Effector memory CD8-positive, alpha-beta T cell (primary cell): ENCODE measurements around the gene SMURF2.
"Not testable (repeated sequence)": the region's sequence is repeated elsewhere in the genome, so short reads cannot be mapped to it uniquely, and the experiment has no call there.

ENCODE experiments used
- ATAC-seq: fragments of 150-1000 bp; cut with Tn5 transposase; replicated peaks from 2 replicates; pipeline ENCODE4 v1.10.0; 2021; ENCODE audit warnings: mild to moderate bottlenecking, moderate library complexity
- DNase-seq, 3 experiments: peaks; one replicate each; pipeline ENCODE4 v3.0.0; 2021
- H3K27ac Mint-ChIP-seq, 2 donors: one replicate each; pipeline ENCODE4 v1.8.0; 2022; ENCODE audit warnings: mild to moderate bottlenecking in 2 of 2, mixed read lengths in 2 of 2, moderate library complexity in 2 of 2
- H3K27me3 Mint-ChIP-seq, 2 donors: one replicate each; pipeline ENCODE4 v1.8.0; 2022; ENCODE audit warnings: mixed read lengths in 2 of 2
- H3K36me3 Mint-ChIP-seq: one replicate; pipeline ENCODE4 v1.8.0; 2022; ENCODE audit warnings: mild to moderate bottlenecking, moderate library complexity, mixed read lengths; ENCODE audit not compliant: insufficient read depth
- H3K4me1 Mint-ChIP-seq, 2 donors: one replicate each; pipeline ENCODE4 v1.8.0; 2022; ENCODE audit warnings: low read depth in 2 of 2, mixed read lengths in 2 of 2
- H3K4me3 Mint-ChIP-seq, 2 donors: one replicate each; pipeline ENCODE4 v1.8.0; 2022; ENCODE audit warnings: mild to moderate bottlenecking in 2 of 2, mixed read lengths in 2 of 2, moderate library complexity in 2 of 2
- H3K9me3 Mint-ChIP-seq, 2 donors: one replicate each; pipeline ENCODE4 v1.8.0; 2022; ENCODE audit warnings: mixed read lengths in 2 of 2

Gene SMURF2

DNA sequence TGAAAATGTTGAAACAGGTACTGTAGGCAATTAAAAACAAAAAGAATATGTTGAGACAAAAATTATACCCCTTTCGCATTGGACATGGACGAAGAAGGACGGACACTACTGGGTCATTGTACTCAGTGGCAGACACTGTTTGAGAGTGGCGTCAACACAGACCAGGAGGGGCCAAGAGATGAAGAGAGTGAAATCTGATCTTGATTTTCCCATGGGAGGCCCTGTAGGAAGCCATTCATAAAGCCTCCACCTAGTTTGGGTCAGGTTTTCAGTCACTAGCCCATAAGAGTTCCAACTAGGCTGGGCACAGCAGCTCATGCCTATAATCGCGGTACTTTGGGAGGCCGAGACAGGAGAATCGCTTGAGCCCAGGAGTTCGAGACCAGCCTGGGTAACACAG is 23.6 kb upstream of the SMURF2 start:
- H3K27me3 Mint-ChIP-seq: no peaks in the 10 kb centered on the region
- ATAC-seq (no peak), DNase-seq (no peak)
- H3K27ac Mint-ChIP-seq: no peak overlapping the region
- H3K4me3 Mint-ChIP-seq: no peak overlapping the region
- H3K36me3 Mint-ChIP-seq: no peaks in the 10 kb centered on the region
- H3K9me3 Mint-ChIP-seq: no peaks in the 10 kb centered on the region
- H3K4me1 Mint-ChIP-seq: no peaks in the 10 kb centered on the region

DNA sequence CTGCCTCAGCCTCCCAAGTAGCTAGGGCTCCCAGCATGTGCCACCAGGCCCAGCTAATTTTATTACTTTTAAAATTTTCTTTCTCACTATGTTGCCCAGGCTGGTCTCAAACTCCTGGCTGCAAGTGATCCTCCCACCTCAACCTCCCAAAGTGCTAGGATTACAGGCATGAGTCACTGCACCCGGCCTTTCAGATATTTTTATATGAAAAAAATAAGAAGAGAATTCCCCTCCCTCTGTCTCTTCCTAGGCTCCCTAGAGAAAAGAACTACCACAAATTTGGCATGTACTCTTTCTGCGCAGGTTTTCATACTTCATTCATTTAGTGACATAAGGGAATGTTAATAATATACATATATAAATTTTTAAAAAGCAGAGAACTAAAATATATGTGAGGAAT is 21.7 kb upstream of the SMURF2 start:
- DNase-seq (no peak), ATAC-seq (no peak)
- Mint-ChIP-seq H3K27me3 (no peaks in the 10 kb centered on the region), H3K9me3 (no peaks in the 10 kb centered on the region), H3K36me3 (no peaks in the 10 kb centered on the region), H3K27ac (no peak overlapping the region), H3K4me3 (no peak overlapping the region), H3K4me1 (no peaks in the 10 kb centered on the region)

DNA sequence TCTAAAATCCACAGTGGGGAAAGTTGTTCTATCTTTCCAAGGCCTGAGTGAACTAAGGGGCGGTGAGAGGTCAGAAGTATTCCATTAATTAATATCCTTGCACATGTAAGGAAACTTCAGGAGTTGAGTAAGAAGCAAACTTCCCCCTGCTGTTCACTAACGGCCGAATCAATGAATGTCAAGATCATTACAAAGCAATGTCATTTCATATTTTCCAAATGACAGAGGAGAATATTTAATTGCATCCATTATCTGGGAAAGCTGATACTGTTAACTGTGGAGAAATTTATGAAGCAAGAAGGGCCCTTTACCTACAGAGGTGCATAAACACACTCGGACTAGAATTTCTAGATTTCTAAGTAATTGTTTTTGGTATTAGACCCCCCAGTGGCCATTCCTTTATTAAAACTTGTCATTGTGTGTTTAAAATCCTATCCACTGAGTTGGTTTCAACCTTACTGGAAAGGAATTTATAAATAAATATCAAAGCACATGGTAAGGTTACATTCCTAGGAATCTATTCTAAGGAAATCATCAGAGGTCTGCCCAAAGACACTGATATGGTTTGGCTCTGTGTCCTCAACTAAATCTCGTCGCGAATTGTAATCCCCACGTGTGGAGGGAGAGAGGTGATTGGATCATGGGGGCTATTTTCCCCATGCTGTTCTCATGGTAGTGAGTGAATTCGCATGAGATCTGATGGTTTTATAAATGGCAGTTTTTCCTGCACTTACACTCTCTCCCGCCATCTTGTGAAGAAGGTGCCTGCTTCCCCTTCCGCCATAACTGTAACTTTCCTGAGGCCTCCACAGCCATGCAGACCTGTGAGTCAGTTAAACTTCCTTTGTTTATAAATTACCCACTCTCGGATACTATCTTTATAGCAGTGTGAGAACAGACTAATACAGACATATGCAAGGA is 20.4 kb upstream of the SMURF2 start:
- H3K4me3 Mint-ChIP-seq: no peak overlapping the region
- ATAC-seq (no peak), DNase-seq (no peak)
- no peaks in the 10 kb centered on the region for H3K36me3 Mint-ChIP-seq
- H3K27ac Mint-ChIP-seq: no peak overlapping the region
- no peaks in the 10 kb centered on the region for H3K9me3 Mint-ChIP-seq
- H3K27me3 Mint-ChIP-seq: no peaks in the 10 kb centered on the region
- no peaks in the 10 kb centered on the region for H3K4me1 Mint-ChIP-seq

DNA sequence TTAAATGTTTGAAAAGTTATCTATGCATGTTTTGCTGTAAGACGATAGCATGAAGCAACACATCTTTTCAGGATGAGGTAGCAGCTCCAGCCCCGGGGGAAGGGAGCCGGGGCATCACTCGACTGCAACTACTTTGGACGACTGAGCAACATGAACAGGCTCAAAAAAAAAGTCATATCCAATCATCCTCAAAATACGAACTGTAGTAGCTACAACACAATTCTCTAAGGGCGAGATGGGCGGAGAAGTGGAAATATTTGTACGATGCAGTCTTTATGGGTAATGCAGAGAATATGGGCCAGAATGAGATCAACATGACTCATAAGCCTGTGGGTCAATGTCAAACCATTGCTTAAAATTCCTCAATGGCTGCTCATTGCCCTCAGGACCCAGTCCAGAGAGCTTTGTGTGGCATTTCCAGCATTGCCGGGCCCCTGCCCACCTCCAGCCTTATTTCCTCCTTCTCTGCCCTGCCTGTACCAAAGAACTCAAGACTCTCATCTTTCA is 17.7 kb upstream of the SMURF2 start:
- no peak for DNase-seq

DNA sequence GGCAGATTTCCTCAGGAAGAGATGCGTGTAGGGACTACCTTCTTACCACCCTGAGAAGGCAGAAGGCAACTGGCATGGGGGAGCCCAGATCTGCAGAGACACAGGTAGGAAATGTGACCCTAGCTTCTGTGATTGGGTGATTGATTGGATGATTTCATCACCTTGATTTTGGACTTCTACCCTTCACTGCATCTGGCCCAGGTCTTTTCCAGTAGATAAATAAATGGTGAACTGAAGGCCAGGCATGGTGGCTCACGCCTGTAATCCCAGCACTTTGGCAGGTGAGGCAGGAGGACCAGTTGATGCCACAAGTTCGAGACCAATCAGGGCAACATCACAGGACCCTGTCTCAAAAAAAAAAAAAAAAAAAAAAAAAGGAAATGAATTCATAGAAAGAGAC is 14.7 kb upstream of the SMURF2 start:
- H3K27me3 Mint-ChIP-seq: no peaks in the 10 kb centered on the region
- H3K4me1 Mint-ChIP-seq: no peaks in the 10 kb centered on the region
- no peak overlapping the region for H3K4me3 Mint-ChIP-seq
- H3K36me3 Mint-ChIP-seq: no peaks in the 10 kb centered on the region
- H3K9me3 Mint-ChIP-seq: no peaks in the 10 kb centered on the region
- no peak overlapping the region for H3K27ac Mint-ChIP-seq
- DNase-seq: no peak
- no peak for ATAC-seq

More for the DNA sequence above, 17.7 kb upstream of the SMURF2 start:
- H3K27me3 Mint-ChIP-seq: no peaks in the 10 kb centered on the region
- H3K4me1 Mint-ChIP-seq: no peaks in the 10 kb centered on the region
- H3K27ac Mint-ChIP-seq: no peak overlapping the region
- no peak overlapping the region for H3K4me3 Mint-ChIP-seq
- ATAC-seq: no peak
- H3K9me3 Mint-ChIP-seq: no peaks in the 10 kb centered on the region
- H3K36me3 Mint-ChIP-seq: no peaks in the 10 kb centered on the region

DNA sequence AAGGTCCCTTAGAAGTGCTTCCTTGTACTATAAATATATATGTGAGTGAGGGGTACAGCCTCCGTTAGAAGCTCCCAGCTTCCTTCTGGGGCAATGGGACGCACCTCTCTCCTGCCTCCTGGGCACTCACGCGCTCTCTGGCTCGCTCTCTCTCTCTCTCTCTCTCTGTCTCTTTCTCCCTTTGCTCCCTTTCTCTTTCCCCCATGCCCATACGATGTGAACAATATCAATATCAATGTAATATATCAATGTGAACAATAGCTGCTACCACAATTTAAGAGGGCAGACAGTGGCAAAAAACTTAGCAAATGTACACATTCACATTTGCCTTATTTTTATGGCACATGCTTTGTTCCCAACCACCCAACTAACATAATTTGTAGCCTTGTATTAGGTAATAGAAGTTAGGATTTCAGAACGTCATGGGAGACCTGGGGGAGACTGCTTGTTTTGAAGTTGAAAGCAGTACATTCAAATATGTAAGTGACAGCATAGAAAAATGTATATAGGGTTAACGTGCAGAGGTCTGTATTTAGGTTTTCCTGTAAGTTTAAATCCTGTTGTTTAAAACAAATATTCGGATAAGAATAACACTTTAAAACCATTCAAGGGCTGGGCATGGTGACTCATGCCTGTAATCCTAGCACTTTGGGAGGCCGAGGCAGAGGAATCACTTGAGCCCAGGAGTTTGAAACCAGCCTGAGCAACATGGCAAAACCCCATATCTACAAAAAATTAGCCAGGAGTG is 8.9 kb upstream of the SMURF2 start:
- H3K9me3 Mint-ChIP-seq, ATAC-seq, H3K27ac Mint-ChIP-seq, H3K27me3 Mint-ChIP-seq, DNase-seq, H3K4me3 Mint-ChIP-seq, H3K4me1 Mint-ChIP-seq, H3K36me3 Mint-ChIP-seq: not testable (repeated sequence)

DNA sequence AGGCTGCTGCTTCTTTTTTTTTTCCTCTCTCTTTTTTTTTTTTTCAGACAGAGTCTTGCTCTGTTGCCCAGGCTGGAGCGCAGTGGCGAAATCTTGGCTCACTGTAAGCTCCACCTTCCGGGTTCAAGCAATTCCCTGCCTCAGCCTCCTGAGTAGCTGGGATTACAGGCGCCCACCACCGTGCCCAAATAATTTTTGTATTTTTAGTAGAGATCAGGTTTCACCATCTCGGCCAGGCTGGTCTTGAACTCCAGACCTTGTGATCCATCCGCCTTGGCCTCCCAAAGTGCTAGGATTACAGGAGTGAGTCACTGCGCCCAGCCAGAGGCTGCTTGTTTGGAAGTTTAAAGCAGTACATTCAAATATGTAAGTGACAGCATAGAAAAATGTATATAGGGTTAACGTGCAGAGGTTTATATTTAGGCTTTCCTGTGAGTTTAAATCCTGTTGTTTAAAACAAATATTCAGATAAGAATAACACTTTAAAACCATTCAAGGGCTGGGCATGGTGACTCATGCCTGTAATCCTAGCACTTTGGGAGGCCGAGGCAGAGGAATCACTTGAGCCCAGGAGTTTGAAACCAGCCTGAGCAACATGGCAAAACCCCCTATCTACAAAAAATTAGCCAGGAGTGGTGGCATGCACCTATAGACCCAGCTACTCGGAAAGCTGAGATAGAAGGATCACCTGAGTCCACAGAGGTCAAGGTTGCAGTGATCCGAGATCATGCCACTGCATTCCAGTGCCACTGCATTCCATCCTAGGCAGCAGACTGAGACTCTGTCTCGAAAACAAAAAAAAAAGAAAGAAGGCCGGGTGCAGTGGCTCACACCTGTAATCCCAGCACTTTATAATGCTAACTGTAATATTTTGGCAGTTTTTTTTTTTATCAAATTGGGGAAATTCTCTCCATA is 6.0 kb upstream of the SMURF2 start:
- not testable (repeated sequence) for ATAC-seq, H3K27ac Mint-ChIP-seq, H3K27me3 Mint-ChIP-seq, H3K4me3 Mint-ChIP-seq, H3K36me3 Mint-ChIP-seq, H3K4me1 Mint-ChIP-seq, DNase-seq, H3K9me3 Mint-ChIP-seq

DNA sequence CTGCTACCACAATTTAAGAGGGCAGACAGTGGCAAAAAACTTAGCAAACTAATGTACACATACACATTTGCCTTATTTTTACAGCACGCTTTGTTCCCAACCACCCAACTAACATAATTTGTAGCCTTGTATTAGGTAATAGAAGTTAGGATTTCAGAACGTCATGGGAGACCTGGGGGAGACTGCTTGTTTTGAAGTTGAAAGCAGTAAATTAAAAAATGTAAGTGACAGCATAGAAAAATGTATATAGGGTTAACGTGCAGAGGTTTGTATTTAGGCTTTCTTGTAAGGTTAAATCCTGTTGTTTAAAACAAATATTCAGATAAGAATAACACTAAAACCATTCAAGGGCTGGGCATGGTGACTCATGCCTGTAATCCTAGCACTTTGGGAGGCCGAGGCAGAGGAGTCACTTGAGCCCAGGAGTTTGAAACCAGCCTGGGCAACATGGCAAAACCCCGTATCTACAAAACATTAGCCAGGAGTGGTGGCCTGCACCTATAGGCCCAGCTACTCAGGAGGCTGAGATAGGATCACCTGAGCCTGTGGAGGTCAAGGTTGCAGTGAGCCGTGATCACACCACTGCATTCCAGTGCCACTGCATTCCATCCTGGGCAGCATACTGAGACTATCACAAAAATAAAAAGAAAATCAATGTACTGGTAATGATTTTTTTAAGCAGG is 2.3 kb upstream of the SMURF2 start:
- not testable (repeated sequence) for DNase-seq, ATAC-seq, H3K27ac Mint-ChIP-seq, H3K27me3 Mint-ChIP-seq, H3K9me3 Mint-ChIP-seq, H3K4me3 Mint-ChIP-seq
- peaks cover 18 to 21% of the 10 kb centered on the region in 2 donors for H3K4me1 Mint-ChIP-seq
- peaks cover 22% of the 10 kb centered on the region for H3K36me3 Mint-ChIP-seq

DNA sequence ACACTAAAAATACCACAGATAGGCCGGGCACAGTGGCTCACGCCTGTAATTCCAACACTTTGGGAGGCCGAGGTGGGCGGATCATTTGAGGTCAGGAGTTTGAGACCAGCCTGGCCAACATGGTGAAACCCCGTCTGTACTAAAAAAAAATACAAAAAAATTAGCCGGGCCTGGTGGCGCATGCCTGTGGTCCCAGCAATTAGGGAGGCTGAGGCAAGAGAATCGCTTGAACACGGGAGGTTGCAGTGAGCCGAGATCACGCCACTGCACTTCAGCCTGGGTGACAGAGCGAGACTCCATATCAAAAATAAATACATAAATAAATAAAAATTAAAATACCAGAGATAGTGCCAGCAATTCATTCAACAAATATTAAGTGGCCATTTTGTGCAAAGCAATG is 1.7 kb upstream of the SMURF2 start:
- H3K9me3 Mint-ChIP-seq, H3K27ac Mint-ChIP-seq, ATAC-seq, DNase-seq, H3K27me3 Mint-ChIP-seq: not testable (repeated sequence)
- H3K36me3 Mint-ChIP-seq: peaks cover 22% of the 10 kb centered on the region
- H3K4me3 Mint-ChIP-seq: peak overlapping the region in 1 of 2 donors; percentile 96
- peaks cover 20 to 24% of the 10 kb centered on the region in 2 donors for H3K4me1 Mint-ChIP-seq

DNA sequence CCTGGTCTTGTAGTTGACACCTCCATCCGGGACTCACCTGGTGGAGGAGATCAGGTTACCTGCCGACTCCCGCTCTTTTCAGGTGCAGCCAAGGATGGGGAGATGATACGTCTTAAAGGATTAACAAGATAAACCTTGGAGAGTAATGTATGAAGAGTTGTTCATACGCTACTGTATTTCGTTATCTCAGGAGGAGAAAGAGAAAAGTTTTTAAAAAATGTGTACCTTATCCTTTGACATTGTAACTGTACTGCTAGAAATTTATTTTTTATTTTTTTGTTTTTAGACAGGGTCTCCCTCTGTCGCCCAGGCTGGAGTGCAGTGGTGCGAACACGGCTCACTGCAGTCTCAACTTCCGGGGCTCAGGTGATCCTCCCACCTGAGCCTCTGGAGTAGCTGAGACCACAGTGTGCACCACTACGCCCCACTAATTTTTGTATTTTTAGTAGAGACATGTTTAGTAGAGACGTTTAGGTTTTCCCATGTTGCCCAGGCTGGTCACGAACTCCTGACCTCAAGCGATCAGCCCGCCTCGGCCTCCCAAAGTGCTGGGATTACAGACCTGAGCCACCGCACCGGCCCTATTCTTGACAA is 764 bp upstream of the SMURF2 start:
- DNase-seq (no peak), ATAC-seq (no peak)
- Mint-ChIP-seq H3K9me3 (no peaks in the 10 kb centered on the region), H3K27me3 (no peaks in the 10 kb centered on the region), H3K4me3 (peak overlapping the region; percentile 96 to 98), H3K36me3 (peaks cover 22% of the 10 kb centered on the region), H3K4me1 (peaks cover 24 to 28% of the 10 kb centered on the region in 2 donors), H3K27ac (peak overlapping the region; percentile 96 to 97)

DNA sequence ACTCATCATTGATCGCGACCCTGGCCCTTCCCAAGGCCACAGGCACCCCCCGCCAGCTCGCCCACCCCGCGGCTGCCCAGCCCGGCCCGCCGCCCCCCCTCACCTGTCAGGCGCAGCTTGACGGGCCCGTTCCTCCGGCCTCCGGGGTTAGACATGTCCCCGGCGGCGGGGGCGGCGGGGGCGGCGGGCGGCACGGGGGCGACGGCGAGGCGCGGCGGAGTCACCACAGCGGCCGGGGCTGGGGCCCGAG is 456 bp downstream of the SMURF2 start:
- peak; percentile 35 for ATAC-seq
- Mint-ChIP-seq H3K9me3 (no peaks in the 10 kb centered on the region), H3K27ac (peak overlapping the region; percentile 96 to 97), H3K4me1 (peaks cover 34 to 39% of the 10 kb centered on the region in 2 donors), H3K36me3 (peaks cover 22% of the 10 kb centered on the region), H3K4me3 (peak overlapping the region; percentile 96 to 98), H3K27me3 (no peaks in the 10 kb centered on the region)
- no peak for DNase-seq

DNA sequence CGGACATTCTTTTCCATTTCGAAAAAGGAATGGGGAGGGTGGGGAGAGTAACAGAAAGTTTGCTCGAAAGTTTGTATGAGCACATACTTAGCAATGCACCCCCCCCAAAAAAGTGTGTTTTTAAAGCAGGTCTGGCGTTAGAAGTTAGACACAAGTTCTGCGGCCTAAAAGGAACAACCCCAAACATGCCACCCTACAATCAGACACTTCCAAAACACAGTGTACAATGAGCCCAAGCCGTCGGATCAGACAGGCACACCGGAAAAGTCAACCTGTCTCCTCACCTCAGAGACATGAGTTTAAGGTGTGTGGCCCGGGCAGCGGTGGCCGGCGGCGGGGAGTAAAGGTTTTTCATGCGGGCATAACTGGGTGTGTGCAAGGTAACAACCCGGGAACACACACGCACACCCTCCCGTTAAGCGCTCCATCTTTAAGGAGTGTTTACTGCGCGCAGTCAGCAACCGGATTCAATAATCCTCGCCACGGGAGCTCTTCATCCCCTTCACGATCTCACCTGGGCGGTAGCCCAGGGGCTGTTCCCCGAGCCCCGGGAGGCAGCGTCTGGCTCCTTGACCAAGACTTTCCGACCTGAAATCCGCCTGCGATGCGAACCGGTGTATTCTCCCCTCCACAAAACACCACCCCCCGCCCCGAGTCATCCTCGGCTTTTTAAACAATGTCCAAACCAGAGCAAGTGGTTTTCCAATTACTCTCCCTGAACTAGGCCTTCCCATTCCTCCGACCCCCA is 955 bp downstream of the SMURF2 start:
- peaks cover 34 to 41% of the 10 kb centered on the region in 2 donors for H3K4me1 Mint-ChIP-seq
- ATAC-seq: peak; percentile 5
- not testable (repeated sequence) for H3K27me3 Mint-ChIP-seq, H3K9me3 Mint-ChIP-seq
- H3K36me3 Mint-ChIP-seq: peaks cover 22% of the 10 kb centered on the region
- peak overlapping the region; percentile 96 to 97 for H3K27ac Mint-ChIP-seq
- H3K4me3 Mint-ChIP-seq: peak overlapping the region; percentile 96 to 98
- DNase-seq: peak; percentile 5 to 27 (median 14)
